OCI-LY1 (cell line): Measurements from ENCODE around the gene PIK3R5.

Experiments
- H2AFZ ChIP-seq: fragments of 200-600 bp; sonication (generic), shearing (Covaris generic); 2 replicates; pipeline ENCODE4 v1.6.0; 2014; ENCODE audit warnings: antibody characterized with exemption, mild to moderate bottlenecking, low read length
- H3F3A ChIP-seq: fragments of 200-600 bp; sonication (generic), shearing (Covaris generic); 2 replicates; pipeline ENCODE4 v1.6.0; 2014; ENCODE audit warnings: mild to moderate bottlenecking, antibody characterized with exemption, low read length, moderate library complexity; ENCODE audit not compliant: insufficient read depth
- H3K27ac ChIP-seq: fragments of 200-600 bp; sonication (generic); 2 replicates; pipeline ENCODE4 v1.5.1; 2014; ENCODE audit warnings: low read length, mixed run types, mild to moderate bottlenecking, low read depth; ENCODE audit not compliant: poor library complexity, severe bottlenecking
- H3K27me3 ChIP-seq: fragments of 200-600 bp; sonication (generic); 2 replicates; pipeline ENCODE4 v1.6.0; 2014; ENCODE audit warnings: antibody characterized with exemption, mild to moderate bottlenecking, low read length, moderate library complexity; ENCODE audit not compliant: insufficient read depth
- H3K36me3 ChIP-seq: fragments of 200-600 bp; sonication (generic); 2 replicates; pipeline ENCODE4 v1.6.1; 2014; ENCODE audit warnings: mild to moderate bottlenecking, antibody characterized with exemption, low read length, moderate library complexity, mixed read lengths; ENCODE audit not compliant: insufficient read depth
- H3K4me1 ChIP-seq: fragments of 200-600 bp; sonication (generic); 2 replicates; pipeline ENCODE4 v1.5.1; 2014; ENCODE audit warnings: mild to moderate bottlenecking, low read length, moderate library complexity; ENCODE audit not compliant: insufficient read depth, severe bottlenecking
- H3K4me2 ChIP-seq: fragments of 200-600 bp; sonication (generic), shearing (Covaris generic); 2 replicates; pipeline ENCODE4 v1.6.1; 2014; ENCODE audit warnings: low read length
- H3K4me3 ChIP-seq: fragments of 200-600 bp; sonication (generic); 2 replicates; pipeline ENCODE4 v1.5.1; 2014; ENCODE audit warnings: low read length, low read depth, mild to moderate bottlenecking, mixed read lengths; ENCODE audit not compliant: poor library complexity, severe bottlenecking
- H3K79me2 ChIP-seq: fragments of 200-600 bp; shearing (Covaris generic); 2 replicates; pipeline ENCODE4 v1.6.1; 2016; ENCODE audit warnings: mixed run types, low read length, mixed read lengths; ENCODE audit not compliant: insufficient read depth
- H3K9ac ChIP-seq: fragments of 200-600 bp; sonication (generic), shearing (Covaris generic); 2 replicates; pipeline ENCODE4 v1.6.1; 2014; ENCODE audit warnings: mild to moderate bottlenecking, low read length, mixed read lengths
- H3K9me2 ChIP-seq: fragments of 200-600 bp; sonication (generic), shearing (Covaris generic); 2 replicates; pipeline ENCODE4 v1.6.1; 2014; ENCODE audit warnings: low read depth, mild to moderate bottlenecking, low read length, mixed read lengths
- H3K9me3 ChIP-seq: fragments of 200-600 bp; shearing (Covaris generic); 2 replicates; pipeline ENCODE4 v1.6.1; 2014; ENCODE audit warnings: low read length, mixed read lengths
- H4K20me1 ChIP-seq: fragments of 200-600 bp; sonication (generic), shearing (Covaris generic); 2 replicates; pipeline ENCODE4 v1.6.0; 2016; ENCODE audit warnings: mild to moderate bottlenecking, low read length; ENCODE audit not compliant: insufficient read depth
- EZH2 ChIP-seq: fragments of 200-600 bp; sonication (generic), shearing (Covaris generic); IDR thresholded peaks from 2 replicates; pipeline ENCODE4 v1.8.0; 2017; ENCODE audit warnings: borderline replicate concordance, mixed run types, mild to moderate bottlenecking, antibody characterized with exemption, low read length, moderate library complexity, mixed read lengths
- TF ChIP-seq, protein P1 (sequence below): fragments of 200-600 bp; sonication (generic), shearing (Covaris generic); IDR thresholded peaks from 2 replicates; pipeline ENCODE4 v1.5.1; 2017; ENCODE audit warnings: mild to moderate bottlenecking, antibody characterized with exemption, low read length, moderate library complexity, mixed read lengths

The PIK3R5 gene

DNA sequence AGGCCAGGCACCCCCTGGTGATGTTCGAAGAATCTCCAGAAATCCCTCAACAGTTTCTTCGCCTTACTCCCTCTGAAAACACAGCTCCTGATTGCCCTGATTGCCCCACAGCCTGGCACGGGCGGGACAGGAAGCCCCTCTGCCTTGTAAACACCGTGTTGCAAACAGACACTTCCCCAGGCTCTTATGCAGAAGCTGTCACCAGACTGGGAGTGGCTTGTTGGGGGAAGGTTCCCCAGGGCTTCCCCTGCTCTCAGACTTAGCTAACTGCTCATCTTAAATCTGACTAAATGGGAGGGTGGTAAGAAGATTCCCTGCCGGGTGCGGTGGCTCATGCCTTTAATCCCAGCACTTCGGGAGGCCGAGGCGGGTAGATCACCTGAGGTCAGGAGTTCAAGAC, 11.2 kb downstream of the PIK3R5 start:
- no peaks in the 10 kb centered on the region for H3K79me2 ChIP-seq
- H3K9ac ChIP-seq = no peak overlapping the region
- no peak for TF ChIP-seq EZH2
- TF ChIP-seq, protein P1, sequence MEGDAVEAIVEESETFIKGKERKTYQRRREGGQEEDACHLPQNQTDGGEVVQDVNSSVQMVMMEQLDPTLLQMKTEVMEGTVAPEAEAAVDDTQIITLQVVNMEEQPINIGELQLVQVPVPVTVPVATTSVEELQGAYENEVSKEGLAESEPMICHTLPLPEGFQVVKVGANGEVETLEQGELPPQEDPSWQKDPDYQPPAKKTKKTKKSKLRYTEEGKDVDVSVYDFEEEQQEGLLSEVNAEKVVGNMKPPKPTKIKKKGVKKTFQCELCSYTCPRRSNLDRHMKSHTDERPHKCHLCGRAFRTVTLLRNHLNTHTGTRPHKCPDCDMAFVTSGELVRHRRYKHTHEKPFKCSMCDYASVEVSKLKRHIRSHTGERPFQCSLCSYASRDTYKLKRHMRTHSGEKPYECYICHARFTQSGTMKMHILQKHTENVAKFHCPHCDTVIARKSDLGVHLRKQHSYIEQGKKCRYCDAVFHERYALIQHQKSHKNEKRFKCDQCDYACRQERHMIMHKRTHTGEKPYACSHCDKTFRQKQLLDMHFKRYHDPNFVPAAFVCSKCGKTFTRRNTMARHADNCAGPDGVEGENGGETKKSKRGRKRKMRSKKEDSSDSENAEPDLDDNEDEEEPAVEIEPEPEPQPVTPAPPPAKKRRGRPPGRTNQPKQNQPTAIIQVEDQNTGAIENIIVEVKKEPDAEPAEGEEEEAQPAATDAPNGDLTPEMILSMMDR = no peak

DNA sequence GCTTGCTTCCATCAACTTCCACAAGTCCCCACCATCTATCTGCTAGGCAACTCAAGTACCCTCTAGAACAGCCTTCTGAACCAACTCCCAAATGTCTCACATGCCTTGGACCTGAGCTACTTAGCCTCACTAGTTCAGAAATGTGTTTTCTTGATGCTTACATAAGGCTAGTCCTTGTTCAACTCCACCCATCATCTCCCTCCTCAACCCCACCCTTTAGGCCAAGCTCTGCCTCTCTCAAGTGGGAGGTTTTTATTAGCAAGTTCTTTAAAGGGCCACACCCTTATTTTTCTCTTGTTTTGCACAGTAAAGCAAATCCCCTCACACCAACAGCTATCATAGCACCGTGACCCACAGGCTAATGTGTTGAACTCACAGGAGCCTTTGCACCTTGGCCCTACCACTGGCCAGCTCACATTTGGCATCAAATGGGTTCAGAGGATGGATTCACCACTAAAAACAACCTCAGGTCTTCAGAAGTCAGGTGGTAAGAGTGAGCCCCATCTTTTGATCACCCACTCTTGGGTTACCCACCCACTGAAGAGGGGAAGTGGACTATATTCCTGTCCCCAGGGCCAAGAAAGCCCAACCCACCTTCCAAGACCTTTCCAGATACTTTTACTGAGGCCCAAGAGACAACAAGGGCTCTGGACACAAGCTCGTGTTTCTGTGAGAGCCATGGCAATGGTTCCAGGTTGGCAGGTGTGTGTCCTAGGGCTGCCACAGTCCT, 12.2 kb downstream of the PIK3R5 start:
- TF ChIP-seq EZH2 = no peak
- TF ChIP-seq, protein P1 = no peak
- no peak overlapping the region for H3K9ac ChIP-seq
- no peak overlapping the region for H3K27ac ChIP-seq
- H3K4me1 ChIP-seq = no peaks in the 10 kb centered on the region
- H3K9me3 ChIP-seq = 0 out of 2 replicates have a peak, but pooled peaks cover 5% of the 10 kb centered on the region
- H4K20me1 ChIP-seq = no peaks in the 10 kb centered on the region
- H2AFZ ChIP-seq = no peak overlapping the region
- no peaks in the 10 kb centered on the region for H3F3A ChIP-seq
- no peaks in the 10 kb centered on the region for H3K36me3 ChIP-seq
- no peak overlapping the region for H3K4me3 ChIP-seq
- H3K4me2 ChIP-seq = no peak overlapping the region
- H3K27me3 ChIP-seq = no peaks in the 10 kb centered on the region; the same call in 1 of the 2 replicates
- H3K79me2 ChIP-seq = no peaks in the 10 kb centered on the region
- no peaks in the 10 kb centered on the region for H3K9me2 ChIP-seq

More for the DNA sequence above, 11.2 kb downstream of the PIK3R5 start:
- Histone ChIP-seq H3K27ac (no peak overlapping the region), H3K27me3 (no peaks in the 10 kb centered on the region), H4K20me1 (no peaks in the 10 kb centered on the region), H3K9me3 (0 out of 2 replicates have a peak, but pooled peaks cover 5% of the 10 kb centered on the region), H3K4me1 (no peaks in the 10 kb centered on the region), H2AFZ (no peak overlapping the region), H3K4me3 (no peak overlapping the region), H3F3A (no peaks in the 10 kb centered on the region), H3K4me2 (no peak overlapping the region), H3K36me3 (no peaks in the 10 kb centered on the region), H3K9me2 (no peaks in the 10 kb centered on the region)

DNA sequence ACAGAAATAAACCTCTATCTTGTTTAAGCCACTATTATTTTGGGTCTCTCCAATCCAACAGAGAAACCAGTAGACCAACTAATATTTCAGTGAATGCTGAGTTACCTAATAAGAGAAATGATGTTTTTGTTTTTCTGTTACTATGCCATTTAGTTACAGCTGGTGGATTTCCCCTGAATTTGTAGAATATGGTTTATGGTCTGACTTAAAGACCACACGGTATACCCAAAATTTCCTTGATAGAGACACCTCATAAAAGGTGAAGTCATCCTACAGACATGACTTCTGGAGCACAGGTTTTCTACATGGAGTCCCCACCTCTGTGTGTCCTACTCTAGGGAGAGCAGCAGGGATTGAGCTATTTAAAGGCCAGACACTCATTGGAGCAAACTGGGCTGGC, 13.3 kb downstream of the PIK3R5 start:
- Histone ChIP-seq H3F3A (no peaks in the 10 kb centered on the region), H3K9me2 (no peaks in the 10 kb centered on the region), H3K4me1 (no peaks in the 10 kb centered on the region), H3K9me3 (0 out of 2 replicates have a peak, but pooled peaks cover 5% of the 10 kb centered on the region), H3K4me3 (no peak overlapping the region), H3K9ac (no peak overlapping the region), H3K27me3 (no peaks in the 10 kb centered on the region; the same call in 1 of the 2 replicates), H4K20me1 (no peaks in the 10 kb centered on the region), H3K79me2 (no peaks in the 10 kb centered on the region), H3K27ac (no peak overlapping the region), H3K36me3 (no peaks in the 10 kb centered on the region), H3K4me2 (no peak overlapping the region), H2AFZ (no peak overlapping the region)
- TF ChIP-seq EZH2 = no peak
- TF ChIP-seq, protein P1 = no peak
